Adrenal gland (tissue), 12 donors: Measurements from ENCODE around the gene PACSIN2. TPM values are rescaled to one million over a fixed set of nuclear protein-coding genes. Genes with fewer than 3 reads are reported as not detected.

Source experiments
- DNase-seq, 7 donors: peaks; one replicate each; pipeline ENCODE4 v3.0.0-alpha.2; 2019 to 2020
- H3K27ac ChIP-seq, 5 donors: fragments of 200-600 bp; sonication (generic) in 4 of 5; 1 replicate in 3 of 5; 2 replicates in 2 of 5; pipeline versions ENCODE4 v1.5.1 to v1.8.0; 2016 to 2020; ENCODE audit warnings: mild to moderate bottlenecking in 1 of 5
- H3K27me3 ChIP-seq: fragments of 200-600 bp; 2 replicates; pipeline ENCODE4 v1.8.0; 2021
- H3K36me3 ChIP-seq, 2 donors: fragments of 200-600 bp; replicated peaks in 1 of 2; 1 replicate in 1 of 2; 2 replicates in 1 of 2; pipeline versions ENCODE4 v1.5.1 to v1.8.0; 2018 to 2022
- H3K4me1 ChIP-seq, 2 donors: fragments of 200-600 bp; replicated peaks in 1 of 2; 1 replicate in 1 of 2; 2 replicates in 1 of 2; pipeline versions ENCODE4 v1.5.1 to v1.8.0; 2018 to 2021
- H3K4me3 ChIP-seq, 4 donors: fragments of 200-600 bp; sonication (generic) in 3 of 4; one replicate each; pipeline ENCODE4 v1.5.1; 2016 to 2018
- H3K9me3 ChIP-seq, 3 donors: fragments of 200-600 bp; sonication (generic) in 1 of 3; replicated peaks in 1 of 3; 1 replicate in 2 of 3; 2 replicates in 1 of 3; pipeline versions ENCODE4 v1.5.1 to v1.8.0; 2016 to 2021
- CTCF ChIP-seq, 6 experiments: fragments of 450-650 bp in 4 of 6; fragments of 200-600 bp in 2 of 6; sonication (generic) in 1 of 6; IDR thresholded peaks; 1 replicate in 5 of 6; 2 replicates in 1 of 6; pipeline versions ENCODE4 v1.5.1 to v1.8.0; 2016 to 2021; ENCODE audit warnings: antibody characterized with exemption in 6 of 6, mild to moderate bottlenecking in 2 of 6, moderate library complexity in 1 of 6
- POLR2A ChIP-seq, 2 donors: fragments of 450-650 bp; IDR thresholded peaks; one replicate each; pipeline ENCODE4 v1.6.1; 2017; ENCODE audit warnings: antibody characterized with exemption in 2 of 2, mild to moderate bottlenecking in 2 of 2, moderate library complexity in 1 of 2
- WGBS, 4 donors: extraction: QIAGEN DNeasy Blood & Tissue Kit in 2 of 4; methylation state at CpG; one replicate each; pipeline versions ENCODE4 v1.1.5 to v1.1.7; 2013 to 2017; 5-methylcytosine and 5-hydroxymethylcytosine counted together
- intact Hi-C, 2 donors: fragments of 100-400 bp; cut with DNase I; formaldehyde crosslinking; loops; one replicate each; pipeline versions ENCODE4 v1.14.1 to v1.15.0; 2022 to 2023
- polyA plus RNA-seq, 3 donors: library from polyadenylated mRNA; stranded (reverse); fragments of 200-250 nt in 2 of 3; fragments of 350-450 nt in 1 of 3; fragmentation: Illumina TruSeq in 1 of 3; extraction: RNeasy Lipid Tissue Mini Kit (QIAGEN cat#74804) in 1 of 3; gene quantifications; one replicate each; pipeline ENCODE4 v1.2.3, GENCODE V29; 2013 to 2014
- total RNA-seq, 9 donors: library from RNA; depleted of rRNA in 4 of 9; stranded (reverse); fragments of >200 nt in 4 of 9; fragments of 120-200 nt in 1 of 9; fragmentation: NEBNext Ultra II Directional in 1 of 9; extraction: Animal tissue kit (Norgen Biotek cat#: 25700) in 1 of 9; gene quantifications; one replicate each; pipeline versions ENCODE4 v1.1.0 to v1.2.4, GENCODE V29; 2013 to 2023
- donor health status: healthy with polysubstance abuse.
- donor health status: Bipolar disorder and iron deficiency.
- donor health status: DM: yes; HTN: yes; CAD: no.
- donor health status: DM: no; HTN: no; CAD: no.
- donor health status: DM: no; HTN: no; CAD: no.
- donor health status: DM: yes; HTN: yes; CAD: no.

PACSIN2 gene
- total and polyA plus RNA-seq, 12 donors, result 29.8 to 186 (median 115) TPM

GRCh38 chr22:42929838-42930155 is 85.2 kb downstream of the PACSIN2 start:
- intact Hi-C loops, result no loop called here
- Histone ChIP-seq H3K36me3 (no peaks in the 10 kb centered on the region), H3K27me3 (no peaks in the 10 kb centered on the region), H3K4me3 (no peak overlapping the region), H3K9me3 (no peaks in the 10 kb centered on the region), H3K27ac (peak overlapping the region in 4 of 5 donors; percentile 7 to 88 (median 68)), H3K4me1 (peaks cover 38 to 83% of the 10 kb centered on the region in 2 donors)
- 53 to 58% (median 56%) methylated on average over 6 of the region's 6 CpGs for WGBS, 4 donors
- TF ChIP-seq POLR2A (IDR thresholded peaks at IDR 0.05) (no peak), CTCF (IDR thresholded peaks at IDR 0.05) (no peak)
- peak in 1 of 7 donors; percentile 19 for DNase-seq

DNA sequence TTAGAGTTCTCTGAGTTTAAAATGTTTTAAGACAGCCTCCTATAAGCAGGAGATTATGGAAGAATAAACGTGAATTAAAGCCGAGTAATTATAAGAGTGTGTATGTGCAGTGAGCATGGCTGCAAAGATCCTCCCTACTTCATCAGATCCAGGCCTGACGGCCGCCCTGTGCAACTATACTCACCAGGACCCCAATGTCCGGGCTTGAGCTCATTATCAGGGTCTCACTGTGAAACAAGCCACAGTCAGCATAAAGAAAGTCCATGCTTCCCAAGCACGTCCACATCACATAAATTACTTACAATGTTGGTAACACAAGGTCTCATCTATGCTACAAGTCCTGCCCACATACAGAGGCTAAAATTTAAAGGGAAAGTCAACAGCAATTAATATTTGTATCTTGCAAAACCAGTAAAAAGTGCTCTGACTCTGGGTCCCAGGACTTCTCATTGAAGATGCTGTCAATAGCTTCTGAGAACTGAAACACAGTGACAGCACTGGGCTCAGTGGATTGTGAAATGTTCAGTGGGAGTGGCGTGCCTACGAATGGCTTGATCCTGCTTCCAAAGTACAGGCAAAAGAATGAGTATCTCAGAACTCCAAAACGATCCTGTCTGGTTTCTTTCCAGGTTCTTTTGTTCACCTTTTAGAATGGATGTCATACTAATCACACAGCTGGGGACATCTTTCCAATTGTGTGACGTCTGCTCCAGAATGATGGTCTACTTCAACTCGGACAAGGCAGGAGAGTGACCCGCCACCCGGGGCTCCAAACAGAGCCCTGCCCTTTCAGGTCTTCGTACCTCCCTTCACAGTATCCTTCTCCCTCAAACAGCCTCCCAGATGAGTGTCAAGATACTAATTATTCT is 85.7 kb downstream of the PACSIN2 start:
- H3K9me3 ChIP-seq, result no peaks in the 10 kb centered on the region
- no peak overlapping the region for H3K4me3 ChIP-seq
- WGBS, 4 donors, result 56 to 63% (median 60%) methylated on average over 14 of the region's 14 CpGs
- H3K4me1 ChIP-seq, result peaks cover 32 to 77% of the 10 kb centered on the region in 2 donors
- no peaks in the 10 kb centered on the region for H3K27me3 ChIP-seq
- intact Hi-C loops, result no loop called here
- TF ChIP-seq CTCF (IDR thresholded peaks at IDR 0.05), result no peak
- no peak for TF ChIP-seq POLR2A (IDR thresholded peaks at IDR 0.05)
- H3K36me3 ChIP-seq, result no peaks in the 10 kb centered on the region
- DNase-seq, result peak in 6 of 7 donors; percentile 25 to 84 (median 68)
- H3K27ac ChIP-seq, result peak overlapping the region in 4 of 5 donors; percentile 7 to 88 (median 68)

GRCh38 chr22:42927966-42928365 is 87.0 kb downstream of the PACSIN2 start:
- intact Hi-C loops, result no loop called here
- TF ChIP-seq CTCF (IDR thresholded peaks at IDR 0.05) (no peak), POLR2A (IDR thresholded peaks at IDR 0.05) (no peak)
- Histone ChIP-seq H3K36me3 (no peaks in the 10 kb centered on the region), H3K27ac (no peak overlapping the region), H3K27me3 (no peaks in the 10 kb centered on the region), H3K4me1 (peaks cover 22 to 67% of the 10 kb centered on the region in 2 donors), H3K9me3 (no peaks in the 10 kb centered on the region), H3K4me3 (no peak overlapping the region)
- 77 to 94% (median 83%) methylated on average over 6 of the region's 6 CpGs for WGBS, 4 donors
- no peak for DNase-seq

GRCh38 chr22:42926768-42927167 is 88.2 kb downstream of the PACSIN2 start:
- intact Hi-C loops, result no loop called here
- peak overlapping the region in 1 of 5 donors; percentile 2 for H3K27ac ChIP-seq

More at GRCh38 chr22:42926768-42927167, 88.2 kb downstream of the PACSIN2 start:
- Histone ChIP-seq H3K4me1 (peaks cover 33 to 67% of the 10 kb centered on the region in 2 donors), H3K36me3 (no peaks in the 10 kb centered on the region), H3K27me3 (no peaks in the 10 kb centered on the region), H3K9me3 (no peaks in the 10 kb centered on the region), H3K4me3 (no peak overlapping the region)
- TF ChIP-seq CTCF (IDR thresholded peaks at IDR 0.05) (no peak), POLR2A (IDR thresholded peaks at IDR 0.05) (no peak)
- peak in 1 of 7 donors; percentile 19 for DNase-seq
- WGBS, 4 donors, result 59 to 74% (median 63%) methylated on average over 5 of the region's 5 CpGs
